ENCODE results near the gene NEO1. TPM values are rescaled to one million over a fixed set of nuclear protein-coding genes. Genes with fewer than 3 reads are reported as not detected.
"Not testable (repeated sequence)": the region's sequence is repeated elsewhere in the genome, so short reads cannot be mapped to it uniquely, and the experiment has no call there.

NEO1 gene
- polyA plus RNA-seq, 4 donors = 115 to 144 (median 133) TPM

DNA sequence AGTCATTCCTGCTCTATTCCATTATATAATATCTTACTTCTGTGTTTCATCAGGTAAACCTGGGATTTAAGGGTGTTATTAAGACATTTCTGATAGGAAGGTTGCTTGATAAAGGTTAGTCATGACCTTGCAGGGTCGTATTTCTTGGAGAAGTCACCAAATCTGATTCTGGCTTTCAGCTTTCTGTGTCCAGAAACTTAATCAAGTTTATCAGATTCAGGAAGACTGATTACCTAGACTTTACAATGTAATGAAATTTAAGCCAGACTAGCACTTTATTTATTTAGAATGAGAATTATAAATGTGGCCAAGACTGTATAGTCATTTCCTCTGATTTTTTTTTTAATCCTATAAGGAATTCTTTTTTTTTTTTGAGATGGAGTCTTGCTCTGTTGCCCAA, 81.9 kb downstream of the NEO1 start:
- no peak for DNase-seq (ENCODE audit: low read depth in 4 of 4, low spot score in 2 of 4)

DNA sequence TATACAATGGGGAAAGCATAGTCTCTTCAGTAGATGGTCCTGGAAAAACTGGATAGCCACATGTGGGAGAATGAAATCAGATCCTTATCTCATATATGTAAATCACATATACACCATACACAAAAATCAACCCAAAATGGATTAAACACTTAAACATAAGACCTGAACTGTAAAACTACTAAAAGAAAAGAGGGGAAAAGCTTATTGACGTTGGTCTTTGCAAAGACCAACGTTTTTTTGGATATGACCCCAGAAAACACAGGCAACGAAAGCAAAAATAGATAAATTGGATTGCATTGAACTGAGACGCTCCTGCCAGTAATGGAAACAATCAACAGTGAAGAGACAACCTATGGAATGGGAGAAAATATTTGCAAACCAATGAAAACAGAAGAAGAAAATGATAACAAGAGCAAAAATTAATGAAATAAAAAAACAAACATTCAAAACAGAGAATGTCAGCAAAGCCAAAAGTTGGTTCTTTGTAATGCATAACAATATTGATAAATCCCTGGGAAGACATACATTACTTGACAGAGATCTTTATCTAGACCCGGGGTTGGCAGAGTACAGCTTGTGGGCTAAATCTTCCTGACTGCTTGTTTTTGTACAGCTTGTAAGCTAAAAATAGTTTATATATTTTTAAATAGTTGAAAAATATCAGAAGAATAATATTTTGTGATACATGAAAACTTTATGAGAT, 86.9 kb downstream of the NEO1 start:
- DNase-seq (ENCODE audit: low read depth in 4 of 4, low spot score in 2 of 4) = no peak

DNA sequence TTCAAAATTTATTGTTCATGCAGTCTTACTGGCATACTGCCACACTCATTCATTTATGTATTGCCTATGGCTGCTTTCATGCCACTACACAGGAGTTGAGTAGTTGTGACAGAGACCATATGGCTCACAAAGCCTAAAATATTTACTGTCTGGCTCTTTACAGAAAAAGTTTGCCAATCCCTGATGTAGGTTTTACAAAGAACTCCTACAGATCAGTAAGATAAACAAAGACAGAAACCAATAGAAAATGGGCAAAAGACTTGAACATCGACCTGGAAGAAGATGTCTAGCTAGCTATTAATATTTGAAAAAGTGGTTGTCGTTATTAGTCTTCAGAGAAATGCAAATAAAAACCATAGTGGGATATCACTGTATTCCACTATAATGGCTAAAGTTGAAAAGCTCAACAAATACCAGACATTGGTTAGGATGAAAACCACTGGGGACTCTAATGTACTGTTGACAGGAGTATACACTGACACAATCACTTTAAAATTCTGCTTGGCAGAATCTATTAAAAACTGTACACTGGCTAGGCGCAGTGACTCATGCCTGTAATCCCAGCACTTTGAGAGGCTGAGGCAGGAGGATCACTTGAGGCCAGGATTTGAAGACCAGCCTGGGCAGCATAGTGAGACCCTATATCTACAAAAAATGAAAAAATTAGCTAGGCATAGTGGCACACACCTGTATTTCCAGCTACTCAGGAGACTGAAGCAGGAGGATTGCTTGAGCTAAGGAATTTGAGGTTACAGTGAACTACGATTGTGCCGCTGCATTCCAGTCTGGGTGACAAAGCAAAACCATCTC, 87.7 kb downstream of the NEO1 start:
- DNase-seq (ENCODE audit: low read depth in 4 of 4, low spot score in 2 of 4) = no peak

DNA sequence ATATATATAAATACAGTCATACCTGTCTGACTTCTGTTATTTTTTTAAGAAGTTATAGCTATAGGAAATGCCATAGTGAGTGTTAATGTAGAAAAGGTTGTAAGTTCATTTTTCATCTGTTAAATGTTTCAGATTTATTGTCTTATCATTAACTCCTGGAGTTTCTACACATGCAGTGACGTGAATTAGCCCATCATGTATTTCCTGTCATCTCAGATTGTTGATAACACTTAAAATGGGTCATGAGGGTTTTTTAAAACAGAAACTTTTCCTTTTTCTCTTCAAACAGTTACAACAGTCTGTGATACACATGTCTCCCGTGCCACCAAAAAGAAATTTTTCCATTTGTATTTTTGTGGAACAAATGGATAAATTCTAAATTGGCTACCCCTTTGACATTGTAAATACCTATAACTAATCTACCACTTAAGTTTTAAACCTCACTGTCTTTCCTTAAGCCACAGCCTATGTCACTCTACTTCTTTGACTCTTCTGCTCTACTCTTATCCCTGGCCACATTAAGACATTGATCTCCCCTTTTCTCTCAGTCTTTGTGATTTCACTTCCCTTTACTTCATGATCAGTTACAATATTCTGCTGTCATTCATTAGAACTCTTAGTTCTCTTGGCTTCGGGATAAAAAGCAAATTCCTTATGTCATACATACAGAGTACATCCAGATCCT, 89.1 kb downstream of the NEO1 start:
- no peak for DNase-seq (ENCODE audit: low read depth in 4 of 4, low spot score in 2 of 4)

DNA sequence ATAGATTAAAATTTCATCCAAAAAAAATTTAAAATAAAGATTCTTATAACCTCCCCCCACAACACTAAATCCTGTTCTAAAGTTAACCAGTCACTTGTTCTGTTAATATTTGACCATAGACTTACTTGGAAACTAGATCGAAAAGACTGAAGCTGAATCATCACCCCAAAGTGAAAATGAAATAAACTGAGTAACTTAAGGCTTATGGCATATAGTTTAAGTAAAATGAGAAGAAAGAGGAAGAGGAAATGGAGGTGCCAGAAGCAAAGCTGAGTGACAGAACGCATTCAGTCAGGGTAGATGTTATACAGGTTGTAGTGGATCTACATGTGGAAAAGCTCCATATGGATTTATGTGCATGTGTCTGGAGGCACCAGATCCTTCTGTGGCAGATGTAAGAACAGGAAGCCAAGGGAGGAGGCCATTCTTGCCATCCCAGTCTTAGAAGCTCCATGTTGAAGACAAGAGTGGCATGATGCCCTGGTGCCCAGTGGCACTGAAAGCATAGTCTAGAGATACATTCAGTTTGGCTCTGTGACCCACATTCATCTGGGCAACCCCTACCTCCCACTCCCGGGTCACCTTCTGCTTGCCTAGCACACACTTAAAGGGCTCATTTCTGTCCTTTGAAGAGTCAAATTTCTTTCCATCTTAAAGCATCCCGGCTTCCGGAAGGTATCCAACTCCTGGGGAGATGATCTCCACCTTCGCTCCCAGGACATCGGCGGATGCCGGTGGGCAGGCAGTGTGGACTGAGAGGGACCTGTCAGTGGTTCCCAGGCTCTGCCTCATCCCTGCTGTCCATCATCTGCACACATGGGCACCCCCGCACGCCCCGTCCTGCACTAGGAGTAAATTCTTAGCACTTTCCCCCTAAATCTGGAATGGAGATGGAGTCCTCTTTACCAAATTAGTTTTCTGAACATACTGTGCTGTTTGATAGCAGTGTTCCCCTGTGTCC, 90.8 kb downstream of the NEO1 start:
- no peak for DNase-seq (ENCODE audit: low read depth in 4 of 4, low spot score in 2 of 4)

DNA sequence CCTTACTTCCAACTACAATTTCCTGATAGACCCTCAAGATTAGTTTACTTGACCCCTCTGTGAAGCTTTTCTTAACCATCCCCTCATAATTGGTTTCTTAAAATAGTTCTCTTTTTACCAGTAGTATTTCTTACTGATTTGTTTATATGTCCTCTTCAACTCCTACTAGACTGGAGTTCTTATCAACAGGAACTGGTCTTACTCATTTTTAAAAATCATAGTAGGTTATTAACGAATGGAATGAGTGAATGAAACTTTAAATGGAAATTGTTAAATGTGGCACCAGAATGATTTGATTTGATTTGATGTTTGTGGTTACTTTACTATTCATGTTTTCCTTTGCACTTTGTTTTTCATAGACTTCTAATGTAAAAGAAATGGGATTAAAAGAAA, 91.5 kb downstream of the NEO1 start:
- no peak for DNase-seq (ENCODE audit: low read depth in 4 of 4, low spot score in 2 of 4)

DNA sequence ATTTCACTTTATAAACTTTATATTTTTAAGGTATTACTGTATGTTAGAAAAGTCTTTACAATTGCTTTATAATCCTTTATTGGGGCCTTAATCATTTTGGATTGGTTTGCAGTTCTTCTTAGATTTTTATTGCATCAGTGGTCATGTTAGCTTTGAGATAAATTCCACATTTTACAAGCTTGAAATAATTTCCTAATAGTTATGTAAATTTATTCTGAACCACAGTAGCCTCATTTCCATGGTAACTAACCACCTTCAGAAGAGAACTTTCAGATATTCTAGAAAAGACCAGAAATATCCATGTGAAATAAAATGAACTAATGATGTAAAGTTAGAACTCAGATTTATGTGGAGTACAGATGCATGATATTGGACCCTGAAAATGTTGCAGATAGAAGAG, 94.2 kb downstream of the NEO1 start:
- no peak for DNase-seq (ENCODE audit: low read depth in 4 of 4, low spot score in 2 of 4)

DNA sequence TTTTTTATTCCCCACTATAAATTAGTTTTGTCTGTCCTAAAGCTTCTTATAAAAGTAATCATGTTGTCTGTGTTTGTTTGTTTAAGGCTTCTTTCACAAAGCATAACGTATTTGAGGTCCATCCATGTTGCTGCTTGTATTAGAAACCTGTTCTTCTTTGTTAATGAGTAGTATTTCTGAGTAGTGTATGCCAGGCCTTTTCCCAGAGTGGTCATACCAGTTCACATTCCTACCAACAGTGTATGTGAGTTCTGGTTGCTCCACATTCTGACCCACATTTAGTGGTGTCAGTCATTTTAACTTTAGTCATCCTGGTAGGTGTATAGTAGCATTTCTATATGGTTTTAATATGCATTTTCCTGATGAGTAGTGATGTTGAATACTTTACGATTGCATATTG, 98.6 kb downstream of the NEO1 start:
- DNase-seq (ENCODE audit: low read depth in 4 of 4, low spot score in 2 of 4) = no peak

DNA sequence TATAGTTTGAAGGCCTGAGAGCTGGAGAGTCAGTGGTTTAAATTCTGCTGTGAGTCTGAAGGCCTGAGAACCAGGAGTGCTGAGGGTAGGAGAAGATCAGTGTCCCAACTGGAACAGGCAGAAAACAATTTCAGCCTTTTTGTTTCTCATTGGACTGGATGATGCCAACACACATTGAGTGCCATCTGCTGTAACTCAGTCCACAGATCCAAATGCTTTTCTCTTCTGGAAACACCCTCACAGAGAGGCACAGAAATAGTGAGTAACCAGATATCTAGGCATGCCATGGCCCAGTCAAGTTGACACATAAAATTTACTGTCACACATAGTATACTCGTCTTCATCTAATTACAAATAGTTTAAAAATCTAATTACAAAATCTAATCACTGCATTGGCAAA, 100.8 kb downstream of the NEO1 start:
- DNase-seq (ENCODE audit: low read depth in 4 of 4, low spot score in 2 of 4) = no peak

DNA sequence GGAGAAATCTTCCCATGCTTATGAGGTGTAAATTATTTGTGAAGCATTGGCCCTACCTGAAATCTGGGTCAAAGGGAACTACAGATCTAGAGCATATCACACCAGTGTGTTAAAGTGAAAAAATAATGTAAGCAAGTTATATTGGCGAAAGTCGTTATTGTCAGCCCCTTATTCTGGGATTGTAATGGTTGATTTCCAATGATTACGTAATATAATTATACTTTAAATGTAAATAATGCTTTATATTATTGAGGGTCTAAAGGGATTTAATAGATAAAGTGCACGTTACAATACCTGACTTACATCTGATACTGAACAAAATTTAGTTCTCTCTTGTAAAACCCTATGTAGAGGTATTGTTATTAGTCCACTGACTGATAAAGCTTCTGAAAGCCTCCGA, 101.2 kb downstream of the NEO1 start:
- DNase-seq (ENCODE audit: low read depth in 4 of 4, low spot score in 2 of 4) = no peak

DNA sequence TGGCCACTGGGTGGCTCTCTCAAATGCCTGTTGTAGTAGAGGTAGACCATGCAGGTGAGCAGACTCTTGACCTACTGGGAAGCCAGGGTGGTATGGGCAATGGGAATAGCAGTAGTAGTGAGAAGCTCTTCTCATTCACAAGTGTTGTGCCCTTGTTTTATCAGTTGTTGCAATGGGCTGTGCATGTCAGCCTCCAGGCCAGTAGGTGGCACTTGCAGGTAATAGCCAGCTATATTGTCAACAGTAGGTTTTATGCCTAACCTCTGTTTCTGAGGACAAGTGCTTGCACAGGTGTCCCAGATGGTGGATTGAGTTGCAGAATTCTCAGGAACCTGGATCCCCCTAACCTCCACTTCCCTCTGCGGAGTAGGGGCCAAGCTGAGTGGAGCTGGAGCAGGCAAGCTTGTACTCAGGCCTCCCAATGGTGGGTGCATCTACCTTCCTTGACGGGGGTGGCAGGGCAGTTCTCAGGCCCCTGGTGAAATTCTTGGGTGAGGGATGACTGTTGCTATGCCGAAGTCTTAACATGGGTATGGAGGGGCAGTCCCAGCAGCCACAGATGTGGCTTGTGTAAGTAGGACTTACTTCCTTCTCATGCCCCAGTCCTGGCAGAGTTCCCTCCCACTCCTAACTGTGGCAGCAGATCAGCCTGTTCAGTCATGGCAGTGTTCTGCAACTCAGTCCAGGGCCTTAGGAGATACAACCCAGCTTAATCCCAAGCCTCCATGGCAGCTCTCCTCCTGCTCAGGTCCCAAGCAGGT, 104.3 kb downstream of the NEO1 start:
- DNase-seq (ENCODE audit: low read depth in 4 of 4, low spot score in 2 of 4) = no peak

DNA sequence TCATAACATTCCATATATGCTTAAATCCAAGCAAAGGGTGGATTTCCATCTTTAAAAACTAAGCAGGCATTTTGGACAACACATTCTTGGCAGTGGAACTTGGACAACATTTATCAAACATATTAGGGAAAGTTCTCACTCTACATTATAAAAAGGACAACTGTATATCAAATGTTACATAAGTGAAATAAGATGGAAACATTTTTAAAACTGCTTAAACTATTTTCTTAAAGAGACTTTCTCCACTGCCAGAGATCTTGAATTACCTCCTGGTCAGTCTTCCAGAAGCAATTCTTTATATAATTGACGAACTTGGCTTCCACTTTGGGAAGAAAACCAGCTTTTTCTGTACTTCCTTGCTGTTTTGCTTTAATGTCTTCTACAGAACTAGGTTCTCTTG, 109.3 kb downstream of the NEO1 start:
- no peak for DNase-seq (ENCODE audit: low read depth in 4 of 4, low spot score in 2 of 4)

DNA sequence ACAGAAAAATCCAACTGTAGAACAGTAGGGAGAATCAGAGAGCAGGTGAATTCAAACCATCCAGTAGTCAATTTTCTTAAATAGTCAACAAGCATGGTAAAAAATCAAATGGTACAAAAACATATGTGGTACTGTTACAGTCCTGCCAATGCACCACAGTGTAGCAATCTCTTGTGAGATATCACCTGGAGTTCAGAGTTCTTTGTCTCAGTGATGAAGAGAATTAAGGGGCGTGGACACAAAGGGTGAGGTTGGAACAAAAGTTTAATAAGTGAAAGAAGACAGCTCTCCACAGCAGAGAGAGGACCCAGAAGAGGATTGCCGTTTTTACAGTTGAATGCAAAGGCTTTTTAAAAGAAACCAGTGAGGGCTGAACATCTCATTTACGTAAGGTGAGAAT, 113.2 kb downstream of the NEO1 start:
- DNase-seq (ENCODE audit: low read depth in 4 of 4, low spot score in 2 of 4) = no peak

DNA sequence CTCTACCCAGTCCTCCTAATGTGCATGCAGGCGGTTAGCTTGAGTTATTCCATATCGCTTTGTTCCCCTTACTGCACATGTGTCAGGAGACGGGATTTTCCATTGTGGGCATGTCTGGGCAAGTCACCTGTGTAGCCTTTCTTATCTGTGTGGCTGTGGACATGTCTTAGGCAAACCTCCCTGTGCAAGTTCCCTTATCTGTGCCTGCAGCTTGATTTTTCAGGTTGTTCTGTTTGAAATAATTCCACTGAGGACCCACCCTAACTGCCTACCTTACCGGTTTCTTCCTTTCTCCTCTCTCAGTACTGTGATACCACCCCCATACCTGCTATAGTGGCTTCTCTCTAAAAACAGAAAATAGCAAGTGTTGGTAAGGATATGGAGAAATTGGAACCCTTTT, 113.6 kb downstream of the NEO1 start:
- no peak for DNase-seq (ENCODE audit: low read depth in 4 of 4, low spot score in 2 of 4)

DNA sequence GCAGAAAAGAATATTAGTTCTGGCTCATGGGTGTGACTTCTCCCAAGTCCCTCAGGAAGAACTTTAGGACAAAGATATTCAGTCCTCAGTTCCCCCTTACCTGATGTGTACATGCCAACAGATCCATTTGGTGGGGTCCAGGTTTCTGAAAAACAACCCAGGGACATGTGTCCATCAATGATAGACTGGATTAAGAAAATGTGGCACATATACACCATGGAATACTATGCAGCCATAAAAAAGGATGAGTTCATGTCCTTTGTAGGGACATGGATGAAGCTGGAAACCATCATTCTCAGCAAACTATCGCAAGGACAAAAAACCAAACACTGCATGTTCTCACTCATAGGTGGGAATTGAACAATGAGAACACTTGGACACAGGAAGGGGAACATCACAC, 114.4 kb downstream of the NEO1 start:
- not testable (repeated sequence) for DNase-seq (ENCODE audit: low read depth in 4 of 4, low spot score in 2 of 4)

DNA sequence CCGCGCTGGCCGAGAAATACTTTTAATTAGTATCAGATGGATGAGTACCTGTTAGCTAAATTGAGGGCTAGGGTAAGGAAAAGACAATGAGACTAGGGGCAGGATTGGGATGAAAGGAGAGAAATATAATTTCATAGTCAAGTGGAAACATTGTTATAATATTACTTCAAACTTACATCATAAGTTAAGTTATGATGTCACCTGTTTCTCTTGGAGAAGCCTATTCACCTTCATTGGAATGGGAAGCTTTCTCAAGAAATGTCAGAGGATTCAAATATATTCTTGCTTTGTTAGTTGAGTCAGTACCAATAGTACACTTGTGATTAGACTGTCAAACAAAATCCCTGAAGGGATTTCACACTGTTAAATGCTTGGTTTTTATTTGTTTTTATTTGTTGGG, 116.2 kb downstream of the NEO1 start:
- no peak for DNase-seq (ENCODE audit: low read depth in 4 of 4, low spot score in 2 of 4)

DNA sequence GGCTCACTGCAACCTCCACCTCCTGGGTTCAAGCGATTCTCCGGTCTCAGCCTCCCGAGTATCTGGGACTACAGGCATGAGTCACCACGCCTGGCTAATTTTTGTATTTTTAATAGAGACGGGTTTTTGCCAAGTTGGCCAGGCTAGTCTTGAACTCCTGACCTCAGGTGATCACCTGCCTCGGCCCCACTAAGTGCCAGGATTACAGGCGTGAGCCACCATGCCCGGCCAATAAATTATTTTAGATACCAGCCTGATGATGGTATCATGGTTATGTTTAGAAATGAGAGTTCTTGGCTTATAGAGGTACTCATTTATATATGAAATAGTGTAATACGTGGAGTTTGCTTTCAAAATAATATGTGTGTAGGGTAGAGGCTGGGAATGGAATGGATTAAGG, 119.4 kb downstream of the NEO1 start:
- no peak for DNase-seq (ENCODE audit: low read depth in 4 of 4, low spot score in 2 of 4)

DNA sequence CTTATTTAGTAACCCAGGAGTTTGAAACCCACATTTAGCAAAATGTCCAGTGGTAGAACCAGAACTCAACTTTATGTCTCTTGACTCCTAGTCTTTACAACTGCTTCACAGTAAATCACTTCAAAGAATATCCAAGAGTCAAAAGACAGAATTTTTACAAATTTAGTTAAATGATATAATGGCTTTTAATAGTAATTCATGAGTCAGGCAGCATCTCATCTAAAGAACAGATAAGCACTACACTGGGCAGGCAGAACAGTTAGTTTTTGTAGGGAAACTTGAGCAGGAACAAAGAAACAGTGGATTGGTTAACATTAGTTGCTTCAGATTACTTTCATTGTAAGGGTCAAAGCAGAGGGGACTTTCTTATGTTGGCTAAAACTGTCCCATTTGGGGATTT, 120.2 kb downstream of the NEO1 start:
- DNase-seq (ENCODE audit: low read depth in 4 of 4, low spot score in 2 of 4) = no peak

DNA sequence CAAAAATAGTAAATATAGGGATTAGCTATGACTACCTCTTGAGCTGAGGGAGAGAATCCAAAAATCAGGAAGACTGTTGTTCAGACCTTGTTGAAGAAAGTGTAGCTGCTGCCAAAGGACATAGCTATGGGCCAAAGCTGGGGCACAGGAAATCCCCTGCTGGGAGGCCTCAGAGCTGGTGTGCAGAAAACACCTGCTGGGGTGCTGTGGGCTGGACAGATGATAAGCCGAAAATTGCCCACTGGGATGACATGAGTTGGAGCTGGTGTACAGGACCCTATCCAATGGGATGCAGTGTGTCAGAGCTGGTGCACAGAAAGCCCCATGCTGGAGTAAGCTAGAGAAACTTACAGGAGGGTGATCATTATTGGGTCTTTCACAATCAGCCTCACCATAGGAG, 121.9 kb downstream of the NEO1 start:
- DNase-seq (ENCODE audit: low read depth in 4 of 4, low spot score in 2 of 4) = no peak

DNA sequence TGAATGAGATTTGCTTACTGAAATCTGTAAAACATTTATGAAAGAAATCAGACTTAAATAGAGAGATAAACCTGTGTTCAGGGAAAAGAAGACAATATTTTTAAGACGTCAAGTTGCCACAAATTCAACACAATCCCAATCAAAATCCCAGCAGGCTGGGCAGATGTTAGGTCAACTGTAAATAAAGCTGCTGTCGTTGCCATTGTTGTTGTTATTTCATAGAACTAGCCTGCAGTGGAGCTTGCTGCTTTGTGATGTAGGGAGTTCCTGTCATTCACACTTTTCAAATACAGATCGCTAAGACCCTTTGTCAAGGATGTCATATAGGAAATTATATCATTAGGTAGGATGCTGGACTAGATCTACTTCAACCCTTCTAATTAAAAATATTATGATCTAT, 123.1 kb downstream of the NEO1 start:
- no peak for DNase-seq (ENCODE audit: low read depth in 4 of 4, low spot score in 2 of 4)
